Caki2 (cell line): Measurements from ENCODE around the gene TRRAP. TPM values are rescaled to one million over a fixed set of nuclear protein-coding genes. Genes with fewer than 3 reads are reported as not detected.

Experiments
- DNase-seq: peaks from one replicate; pipeline ENCODE4 v3.0.0-alpha.2; 2015; ENCODE audit warnings: low read depth
- in situ Hi-C: cut with HindIII; loops from 2 replicates; pipeline ENCODE4 v1.10.0; 2016; ENCODE audit warnings: low sequenced_read_pairs, low pct_unique_long_range_greater_than_20kb, mixed read lengths
- total RNA-seq: library from RNA; depleted of rRNA; stranded (reverse); fragments of >200 nt; shearing (Covaris generic); gene quantifications from 2 replicates; pipeline ENCODE4 v1.2.3, GENCODE V29; 2014; ENCODE audit warnings: low replicate concordance

The TRRAP gene
- total RNA-seq, 1 experiment from 2014 or later = 6.5 TPM

GRCh38 chr7:98922392-98923187, 44.3 kb downstream of the TRRAP start:
- peak; percentile 23 for DNase-seq

GRCh38 chr7:98923512-98923911, 45.2 kb downstream of the TRRAP start:
- in situ Hi-C loops = no loop called here
- DNase-seq = no peak

More at GRCh38 chr7:98922392-98923187, 44.3 kb downstream of the TRRAP start:
- in situ Hi-C loops = no loop called here

DNA sequence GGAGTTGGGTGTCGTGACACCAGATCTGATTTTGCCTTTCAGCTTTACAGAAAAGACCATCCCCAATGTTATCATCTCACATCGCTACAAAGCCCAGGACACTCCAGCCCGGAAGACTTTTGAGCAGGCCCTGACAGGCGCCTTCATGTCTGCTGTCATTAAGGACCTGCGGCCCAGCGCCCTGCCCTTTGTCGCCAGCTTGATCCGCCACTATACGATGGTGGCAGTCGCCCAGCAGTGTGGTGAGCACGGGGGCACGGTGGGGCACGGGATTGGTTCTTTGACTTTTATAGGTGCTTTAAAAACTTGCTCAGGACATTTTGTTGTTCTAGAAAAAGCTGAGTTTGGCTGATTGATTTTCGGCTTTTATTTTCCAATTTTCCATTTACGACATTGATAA, 48.8 kb downstream of the TRRAP start:
- no peak for DNase-seq
- in situ Hi-C loops = no loop called here

DNA sequence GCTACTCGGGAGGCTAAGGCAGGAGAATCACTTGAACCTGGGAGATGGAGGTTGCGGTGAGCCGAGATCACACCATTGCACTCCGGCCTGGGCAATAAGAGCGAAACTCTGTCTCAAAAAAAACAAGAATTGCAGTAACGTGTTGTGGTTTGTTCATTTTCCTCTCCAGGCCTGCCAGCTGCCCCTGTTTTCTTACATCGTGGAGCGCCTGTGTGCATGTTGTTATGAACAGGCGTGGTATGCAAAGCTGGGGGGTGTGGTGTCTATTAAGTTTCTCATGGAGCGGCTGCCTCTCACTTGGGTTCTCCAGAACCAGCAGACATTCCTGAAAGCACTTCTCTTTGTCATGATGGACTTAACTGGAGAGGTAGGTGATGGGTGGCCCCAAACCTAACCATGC, 52.1 kb downstream of the TRRAP start:
- DNase-seq = no peak
- in situ Hi-C loops = no loop called here

- no peak for DNase-seq
- in situ Hi-C loops = no loop called here
These were observed 52.6 kb downstream of the TRRAP start for GRCh38 chr7:98930921-98931320.

DNA sequence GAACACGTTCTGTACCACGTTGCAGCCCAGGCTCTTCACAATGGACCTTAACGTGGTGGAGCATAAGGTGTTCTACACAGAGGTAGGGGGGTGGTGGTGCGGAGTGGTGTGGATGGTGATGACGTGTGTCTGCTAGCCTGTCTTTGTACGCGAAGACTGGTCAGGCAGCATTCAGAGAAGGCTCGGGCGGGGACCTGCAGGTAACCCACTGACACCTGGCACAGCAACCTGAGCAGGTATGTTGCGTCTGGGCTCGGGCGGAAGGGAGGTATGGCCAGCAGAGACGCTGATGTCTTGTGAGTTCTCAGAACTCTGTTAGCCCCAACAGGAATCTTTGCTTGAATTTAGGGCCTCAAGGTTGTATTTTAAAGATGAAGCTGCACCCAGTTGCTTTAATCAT, 55.0 kb downstream of the TRRAP start:
- no peak for DNase-seq
- in situ Hi-C loops = no loop called here

DNA sequence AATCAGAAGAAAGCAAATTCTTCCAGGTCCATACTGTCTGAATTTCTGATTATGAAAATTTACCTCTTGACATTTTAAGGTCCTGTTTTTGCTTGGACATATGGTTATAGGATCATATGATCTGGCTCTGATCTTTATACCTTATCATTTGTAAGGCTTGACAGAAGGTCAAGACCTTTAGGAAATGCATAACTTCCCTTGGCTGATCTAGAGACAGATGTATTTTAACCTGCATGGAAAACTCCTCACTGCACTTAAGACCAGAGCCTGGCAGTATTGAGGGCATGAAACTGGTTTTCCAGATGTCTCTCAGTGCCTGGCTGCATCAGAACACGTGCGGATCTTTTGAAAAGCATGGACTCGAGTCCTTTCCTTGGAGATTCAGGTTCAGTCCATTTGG, 55.9 kb downstream of the TRRAP start:
- in situ Hi-C loops = no loop called here

DNA sequence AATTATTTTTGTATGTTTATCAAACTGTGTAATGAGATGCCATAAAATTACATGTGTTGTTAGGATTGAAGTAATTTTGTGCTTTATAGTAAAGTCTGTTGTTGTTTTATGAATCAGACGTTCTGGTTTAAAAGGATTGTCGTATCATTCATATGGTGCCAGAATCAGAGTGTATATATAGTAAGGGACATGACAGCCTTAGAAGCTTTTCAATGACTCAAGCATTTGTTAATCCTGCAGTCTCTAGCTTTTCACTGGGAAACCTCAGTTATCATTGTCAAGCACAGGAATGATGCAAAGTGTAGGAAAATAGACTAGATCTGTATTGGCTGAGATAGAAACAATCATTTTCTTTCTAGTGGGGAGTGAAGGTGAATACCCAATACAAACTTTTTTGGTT, 57.5 kb downstream of the TRRAP start:
- DNase-seq = no peak
- in situ Hi-C loops = no loop called here

More for the DNA sequence above, 55.9 kb downstream of the TRRAP start:
- DNase-seq = no peak

DNA sequence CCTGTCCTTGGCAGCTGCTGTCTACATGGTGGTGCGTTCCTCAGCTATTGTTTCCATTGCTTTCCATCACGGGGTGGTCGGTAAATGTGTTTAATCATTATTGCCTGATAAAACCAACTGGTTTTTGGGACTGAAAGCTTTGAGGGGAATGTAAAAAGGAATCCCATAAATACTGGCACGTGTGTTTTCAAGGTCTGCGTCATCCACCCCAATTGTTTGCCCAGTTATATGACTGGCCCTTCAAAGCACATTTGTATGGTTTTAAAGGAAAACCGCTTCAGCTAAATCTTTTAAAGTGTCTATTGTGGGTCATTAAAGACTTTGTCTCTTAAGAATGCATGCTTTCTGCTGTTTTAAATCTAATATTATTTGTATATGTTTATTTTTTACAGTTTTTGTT, 65.0 kb downstream of the TRRAP start:
- in situ Hi-C loops = no loop called here
- DNase-seq = no peak

DNA sequence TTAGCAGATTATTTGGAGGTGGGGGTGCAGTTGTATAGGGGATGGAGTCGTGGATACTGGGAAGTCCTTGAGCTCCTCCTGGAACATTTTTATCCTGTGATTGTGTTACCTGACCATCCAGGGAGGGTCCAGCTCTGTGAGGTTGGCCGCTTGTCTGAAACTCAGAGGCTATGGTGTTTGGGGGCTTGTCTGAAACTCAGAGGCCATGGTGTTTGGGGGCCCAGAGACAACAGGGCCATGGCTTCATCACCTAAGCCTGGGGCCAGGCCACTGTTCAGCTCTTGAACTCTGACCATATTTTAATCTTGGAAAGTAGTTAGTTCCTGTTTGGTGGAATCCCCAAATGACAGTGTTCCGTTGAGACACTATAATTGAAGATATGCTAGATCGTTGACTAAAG, 66.1 kb downstream of the TRRAP start:
- DNase-seq = no peak
- in situ Hi-C loops = no loop called here

- in situ Hi-C loops = no loop called here
These were observed 67.5 kb downstream of the TRRAP start for GRCh38 chr7:98945852-98946251.

DNA sequence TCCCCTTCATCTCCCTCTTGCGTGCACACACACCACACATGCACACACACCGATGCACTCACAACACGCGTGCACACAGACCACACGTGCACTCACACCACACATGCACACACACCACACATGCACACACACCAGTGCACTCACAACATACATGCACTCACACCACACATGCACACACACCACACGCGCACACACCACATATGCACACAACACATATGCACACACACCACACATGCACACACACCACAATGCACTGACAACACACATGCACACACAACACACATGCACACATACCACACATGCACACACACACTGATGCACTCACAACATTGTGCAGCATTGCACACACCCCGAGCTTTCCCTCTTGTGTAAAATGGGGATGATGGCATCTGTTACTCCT, 68.1 kb downstream of the TRRAP start:
- no peak for DNase-seq
- in situ Hi-C loops = no loop called here

More at GRCh38 chr7:98945852-98946251, 67.5 kb downstream of the TRRAP start:
- no peak for DNase-seq

GRCh38 chr7:98949336-98950044, 71.2 kb downstream of the TRRAP start:
- DNase-seq = no peak
- in situ Hi-C loops = no loop called here

DNA sequence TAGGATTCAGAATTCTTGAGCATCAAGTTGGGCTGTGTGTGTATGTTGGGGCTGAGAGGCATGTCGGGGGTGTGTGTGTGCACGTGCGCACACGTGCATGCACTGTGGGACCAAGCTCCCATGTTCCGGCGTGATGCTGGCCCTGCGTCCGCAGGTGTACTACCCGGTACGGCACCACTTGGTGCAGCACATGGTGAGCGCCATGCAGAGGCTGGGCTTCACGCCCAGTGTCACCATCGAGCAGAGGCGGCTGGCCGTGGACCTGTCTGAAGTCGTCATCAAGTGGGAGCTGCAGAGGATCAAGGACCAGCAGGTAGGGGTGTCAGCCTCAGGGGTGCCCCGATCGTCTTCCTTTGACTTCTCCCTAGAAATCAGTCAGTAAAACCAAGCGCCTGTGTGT, 77.7 kb downstream of the TRRAP start:
- DNase-seq = no peak
- in situ Hi-C loops = no loop called here

GRCh38 chr7:98956469-98956868, 78.1 kb downstream of the TRRAP start:
- DNase-seq = no peak
- in situ Hi-C loops = no loop called here

- in situ Hi-C loops = no loop called here
- DNase-seq = no peak
These were observed 78.6 kb downstream of the TRRAP start for GRCh38 chr7:98956937-98957336.

GRCh38 chr7:98957766-98958165, 79.4 kb downstream of the TRRAP start:
- no peak for DNase-seq
- in situ Hi-C loops = no loop called here

DNA sequence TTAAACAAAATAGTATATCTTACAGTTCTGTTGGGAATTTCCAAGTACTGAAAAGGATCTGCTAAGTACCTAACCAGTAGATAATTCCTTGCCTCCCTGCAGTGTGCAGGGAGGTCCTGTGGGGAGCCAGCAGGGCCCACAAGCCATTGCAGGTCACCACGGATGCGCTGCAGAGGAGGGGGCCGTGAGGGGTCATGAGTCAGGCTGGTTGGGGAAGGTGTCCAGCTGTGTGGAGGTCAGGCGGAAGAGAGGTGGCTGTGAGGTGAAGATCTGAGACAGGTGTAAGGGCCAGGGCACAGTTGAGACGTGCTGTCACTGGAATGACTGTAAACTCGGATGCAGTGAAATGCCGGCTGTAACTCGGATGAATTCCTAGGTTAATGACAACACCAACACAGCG, 80.6 kb downstream of the TRRAP start:
- in situ Hi-C loops = no loop called here
- no peak for DNase-seq

DNA sequence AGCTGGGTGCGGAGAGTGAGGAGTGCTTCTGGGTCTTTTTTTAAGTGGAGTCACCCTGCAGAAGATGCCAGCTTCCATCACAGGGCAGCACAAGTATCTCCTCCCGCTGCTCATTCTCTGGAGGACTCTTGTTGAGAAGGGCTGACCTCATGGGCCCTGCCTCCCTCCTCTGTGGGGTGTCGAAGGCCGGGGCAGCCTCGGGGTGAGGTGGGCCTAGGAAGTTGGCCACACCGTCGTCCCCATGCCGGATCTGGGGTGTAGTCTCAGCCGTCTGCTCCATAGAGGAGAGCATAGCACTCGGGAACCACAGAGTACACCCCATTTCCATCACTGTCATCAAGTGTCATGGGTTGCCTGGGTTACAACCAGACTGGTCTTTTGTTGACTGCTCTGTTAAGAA, 85.0 kb downstream of the TRRAP start:
- in situ Hi-C loops = no loop called here
- DNase-seq = no peak

DNA sequence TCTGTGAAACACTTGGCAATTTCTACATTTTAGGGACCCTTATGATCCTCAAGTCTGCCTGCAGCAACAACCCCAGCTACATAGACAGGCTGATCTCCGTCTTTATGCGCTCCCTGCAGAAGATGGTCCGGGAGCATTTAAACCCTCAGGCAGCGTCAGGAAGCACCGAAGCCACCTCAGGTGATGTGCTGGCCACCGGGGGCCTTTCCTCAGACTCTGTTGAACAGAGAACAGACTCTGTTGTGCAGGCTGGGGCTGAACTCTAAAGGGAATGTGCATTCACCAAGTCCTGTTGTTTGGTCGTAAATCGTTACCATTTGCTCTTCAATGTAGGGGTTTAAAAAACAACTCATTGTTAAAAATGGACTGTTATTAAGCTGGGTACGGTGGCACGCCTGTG, 86.3 kb downstream of the TRRAP start:
- no peak for DNase-seq
- in situ Hi-C loops = no loop called here
